Subcutaneous abdominal adipose tissue (tissue), 5 donors: ENCODE results near the gene CDYL.

ENCODE experiments used
- H3K27ac ChIP-seq: one replicate; pipeline ENCODE4 v1.7.0; 2013; ENCODE audit warnings: low read depth, mild to moderate bottlenecking, inconsistent platforms, low read length, moderate library complexity
- H3K27me3 ChIP-seq, 5 donors: one replicate each; pipeline ENCODE4 v1.7.0; 2013; ENCODE audit warnings: low read length in 5 of 5, inconsistent platforms in 1 of 5; ENCODE audit not compliant: control insufficient read depth in 5 of 5, insufficient read depth in 4 of 5
- H3K36me3 ChIP-seq, 5 donors: one replicate each; pipeline ENCODE4 v1.7.0; 2013; ENCODE audit warnings: low read length in 5 of 5; ENCODE audit not compliant: control insufficient read depth in 5 of 5, insufficient read depth in 5 of 5
- H3K4me1 ChIP-seq, 5 donors: one replicate each; pipeline ENCODE4 v1.7.0; 2013; ENCODE audit warnings: low read length in 5 of 5, mild to moderate bottlenecking in 3 of 5, moderate library complexity in 1 of 5; ENCODE audit not compliant: control insufficient read depth in 5 of 5, insufficient read depth in 5 of 5
- H3K4me3 ChIP-seq, 5 donors: one replicate each; pipeline ENCODE4 v1.7.0; 2013; ENCODE audit warnings: low read length in 5 of 5, low read depth in 1 of 5
- H3K9ac ChIP-seq, 5 donors: one replicate each; pipeline ENCODE4 v1.7.0; 2013; ENCODE audit warnings: low read length in 5 of 5, mild to moderate bottlenecking in 4 of 5, moderate library complexity in 3 of 5
- H3K9me3 ChIP-seq, 5 donors: one replicate each; pipeline ENCODE4 v1.7.0; 2013; ENCODE audit warnings: low read length in 5 of 5; ENCODE audit not compliant: control insufficient read depth in 5 of 5
- donor health status: healthy.
- donor health status: healthy.
- donor health status: healthy.
- donor health status: healthy.
- donor health status: healthy.

CDYL gene

GRCh38 chr6:4743062-4743461 lies 33.1 kb upstream of the CDYL start:
- no peaks in the 10 kb centered on the region for H3K36me3 ChIP-seq
- H3K9ac ChIP-seq = no peak overlapping the region
- H3K27me3 ChIP-seq = peaks cover 0 to 3% (median 0%) of the 10 kb centered on the region in 5 donors
- H3K9me3 ChIP-seq = no peaks in the 10 kb centered on the region
- no peak overlapping the region for H3K4me3 ChIP-seq
- peaks cover 0 to 2% (median 0%) of the 10 kb centered on the region in 5 donors for H3K4me1 ChIP-seq
- no peak overlapping the region for H3K27ac ChIP-seq

DNA sequence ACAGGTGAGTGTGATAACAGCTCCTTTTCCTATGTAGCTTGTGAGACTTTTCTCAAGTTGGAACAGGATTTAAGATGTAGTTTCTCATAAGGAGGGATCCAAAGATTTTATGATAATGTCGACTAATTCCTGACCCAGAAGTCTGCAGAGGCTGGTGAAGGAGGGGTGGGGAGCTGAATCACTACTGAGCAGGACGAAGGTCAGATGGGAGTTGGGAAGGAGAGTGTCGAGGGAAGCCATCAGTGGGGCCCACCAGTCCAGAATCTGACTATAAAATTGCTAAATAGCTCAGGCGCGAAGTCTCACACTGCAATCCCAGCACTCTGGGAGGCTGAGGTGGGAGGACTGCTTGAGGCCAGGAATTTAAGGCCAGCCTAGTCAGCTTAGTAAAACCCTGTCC lies 32.3 kb upstream of the CDYL start:
- no peaks in the 10 kb centered on the region for H3K9me3 ChIP-seq
- H3K4me1 ChIP-seq = no peaks in the 10 kb centered on the region
- H3K27me3 ChIP-seq = peaks cover 0 to 3% (median 0%) of the 10 kb centered on the region in 5 donors
- no peak overlapping the region for H3K9ac ChIP-seq
- no peaks in the 10 kb centered on the region for H3K36me3 ChIP-seq
- no peak overlapping the region for H3K27ac ChIP-seq
- no peak overlapping the region for H3K4me3 ChIP-seq

GRCh38 chr6:4747588-4747987 lies 28.6 kb upstream of the CDYL start:
- H3K27ac ChIP-seq = no peak overlapping the region
- H3K9ac ChIP-seq = no peak overlapping the region
- no peaks in the 10 kb centered on the region for H3K9me3 ChIP-seq
- H3K36me3 ChIP-seq = no peaks in the 10 kb centered on the region
- H3K4me1 ChIP-seq = no peaks in the 10 kb centered on the region
- no peaks in the 10 kb centered on the region for H3K27me3 ChIP-seq
- no peak overlapping the region for H3K4me3 ChIP-seq

GRCh38 chr6:4751823-4752464 lies 24.3 kb upstream of the CDYL start:
- Histone ChIP-seq H3K9ac (no peak overlapping the region), H3K27me3 (no peaks in the 10 kb centered on the region), H3K4me3 (no peak overlapping the region), H3K36me3 (no peaks in the 10 kb centered on the region), H3K9me3 (no peaks in the 10 kb centered on the region), H3K4me1 (no peaks in the 10 kb centered on the region), H3K27ac (no peak overlapping the region)

DNA sequence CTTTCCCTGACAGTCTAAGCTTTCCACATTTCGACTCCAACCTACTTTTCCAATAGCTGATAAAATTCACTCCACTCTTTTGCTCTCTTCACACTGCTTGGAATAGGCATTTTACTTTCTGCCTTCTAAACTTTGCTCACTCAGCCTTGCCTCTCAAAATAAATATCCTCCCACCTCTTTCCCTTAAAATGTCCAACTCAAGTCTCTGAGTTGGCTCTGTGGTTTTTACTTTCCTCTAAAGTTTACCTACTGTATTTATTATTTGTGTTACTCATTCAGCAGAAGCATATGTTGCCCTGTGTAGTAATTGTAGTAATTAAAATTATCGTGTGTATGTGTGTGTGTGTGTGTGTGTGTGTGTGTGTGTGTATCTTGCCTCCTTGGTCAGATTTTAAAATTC lies 20.0 kb upstream of the CDYL start:
- H3K9me3 ChIP-seq = no peaks in the 10 kb centered on the region
- no peak overlapping the region for H3K9ac ChIP-seq
- H3K4me1 ChIP-seq = no peaks in the 10 kb centered on the region
- no peak overlapping the region for H3K4me3 ChIP-seq
- no peak overlapping the region for H3K27ac ChIP-seq
- H3K27me3 ChIP-seq = no peaks in the 10 kb centered on the region
- no peaks in the 10 kb centered on the region for H3K36me3 ChIP-seq

DNA sequence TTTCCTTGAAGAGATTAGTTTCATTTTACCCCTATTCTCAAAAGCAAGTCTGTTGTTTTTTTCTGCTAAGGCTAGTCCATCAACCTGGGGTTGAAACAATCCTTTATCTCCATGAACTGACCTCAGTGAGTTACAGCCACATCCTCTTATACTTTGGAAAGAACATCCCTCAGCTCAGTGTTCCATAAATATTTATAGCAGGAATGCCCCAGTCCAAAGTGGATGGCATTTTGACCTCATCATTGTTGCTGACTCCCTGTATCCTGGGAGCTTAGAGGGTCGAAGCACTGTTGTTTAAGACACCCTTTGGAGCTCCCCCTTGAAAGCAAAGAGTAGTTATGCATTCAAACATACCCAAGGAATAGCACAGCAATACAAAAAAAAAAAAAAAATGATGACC lies 16.2 kb upstream of the CDYL start:
- peaks cover 0 to 21% (median 8%) of the 10 kb centered on the region in 5 donors for H3K9me3 ChIP-seq
- no peaks in the 10 kb centered on the region for H3K4me1 ChIP-seq
- H3K9ac ChIP-seq = no peak overlapping the region
- no peak overlapping the region for H3K27ac ChIP-seq
- H3K36me3 ChIP-seq = no peaks in the 10 kb centered on the region
- H3K4me3 ChIP-seq = no peak overlapping the region
- no peaks in the 10 kb centered on the region for H3K27me3 ChIP-seq

DNA sequence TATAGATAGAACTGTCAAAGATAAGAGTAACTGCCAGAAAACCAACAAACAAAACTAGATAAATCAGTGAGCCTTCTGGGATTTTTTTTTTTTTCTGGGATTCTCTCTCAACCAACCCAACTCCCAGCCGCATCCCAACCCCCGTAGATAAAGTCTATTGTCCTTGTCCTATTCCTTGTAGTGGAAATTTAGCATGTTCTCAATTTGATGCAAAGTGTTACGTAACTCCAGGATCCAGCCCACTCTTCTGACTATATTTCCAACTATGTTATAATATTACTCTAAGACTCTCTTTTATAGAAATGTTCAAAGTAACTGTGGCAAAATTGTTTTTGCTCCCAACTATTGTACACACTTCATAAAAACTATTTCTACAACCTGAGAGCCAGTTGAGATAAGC lies 15.4 kb upstream of the CDYL start:
- H3K9ac ChIP-seq = no peak overlapping the region
- H3K27ac ChIP-seq = no peak overlapping the region
- no peak overlapping the region for H3K4me3 ChIP-seq
- no peaks in the 10 kb centered on the region for H3K36me3 ChIP-seq
- H3K9me3 ChIP-seq = peaks cover 0 to 21% (median 8%) of the 10 kb centered on the region in 5 donors
- no peaks in the 10 kb centered on the region for H3K4me1 ChIP-seq
- H3K27me3 ChIP-seq = no peaks in the 10 kb centered on the region

DNA sequence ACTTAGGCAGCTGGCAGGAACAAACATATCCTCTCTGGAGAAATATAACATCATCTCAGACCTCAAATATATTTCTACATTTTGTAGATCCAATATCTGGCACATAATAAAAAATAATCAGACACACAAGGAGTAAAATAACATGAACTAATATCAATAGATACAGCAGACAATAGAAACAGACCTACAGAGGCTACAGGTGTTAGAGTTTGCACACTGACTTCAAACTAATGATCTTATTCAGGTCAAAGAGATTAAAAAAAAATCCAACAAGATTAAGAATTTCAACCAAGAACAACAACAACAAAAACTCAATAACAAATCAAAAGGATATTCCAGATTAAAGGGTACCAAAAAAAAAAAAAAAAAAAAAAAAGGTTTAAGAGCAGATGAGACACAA lies 13.9 kb upstream of the CDYL start:
- Histone ChIP-seq H3K9me3 (peaks cover 0 to 21% (median 8%) of the 10 kb centered on the region in 5 donors), H3K27ac (no peak overlapping the region), H3K4me1 (no peaks in the 10 kb centered on the region), H3K36me3 (no peaks in the 10 kb centered on the region), H3K27me3 (no peaks in the 10 kb centered on the region), H3K4me3 (no peak overlapping the region), H3K9ac (no peak overlapping the region)

- Histone ChIP-seq H3K4me3 (no peak overlapping the region), H3K9me3 (peaks cover 0 to 21% (median 8%) of the 10 kb centered on the region in 5 donors), H3K27me3 (no peaks in the 10 kb centered on the region), H3K27ac (no peak overlapping the region), H3K9ac (no peak overlapping the region), H3K4me1 (no peaks in the 10 kb centered on the region), H3K36me3 (no peaks in the 10 kb centered on the region)
These were observed 12.3 kb upstream of the CDYL start for GRCh38 chr6:4763921-4764320.

- no peaks in the 10 kb centered on the region for H3K27me3 ChIP-seq
- H3K4me1 ChIP-seq = no peaks in the 10 kb centered on the region
- no peak overlapping the region for H3K27ac ChIP-seq
- H3K36me3 ChIP-seq = no peaks in the 10 kb centered on the region
- H3K9me3 ChIP-seq = peaks cover 0 to 6% (median 0%) of the 10 kb centered on the region in 5 donors
- H3K9ac ChIP-seq = no peak overlapping the region
- no peak overlapping the region for H3K4me3 ChIP-seq
These were observed 7.4 kb upstream of the CDYL start for GRCh38 chr6:4768815-4769214.
